HepG2 (cell line): ENCODE measurements around the gene PASK. TPM values are rescaled to one million over a fixed set of nuclear protein-coding genes. Genes with fewer than 3 reads are reported as not detected.
A peak's percentile ranks its signal among the peaks of the same experiment; 100 is the strongest.

Experiments
- ATAC-seq: fragments of 200-7000 bp; cut with Tn5 transposase; 3 replicates; pipeline ENCODE4 v1.9.1; 2020; ENCODE audit warnings: mild to moderate bottlenecking, moderate library complexity
- BruUV-seq: library from RNA; stranded (reverse); fragments of 400-500 nt; replicated peaks from 2 replicates; lab custom pipeline; 2021; lab: Mats Ljungman, UMichigan
- CTCF ChIA-PET: fragments of 300-600 bp; formaldehyde crosslinking; extraction: SDS; loops from one replicate; lab custom pipeline; 2021; ENCODE audit warnings: low total read pairs, inconsistent platforms, low intra/inter-chr PET ratio; lab: Yijun Ruan, JAX
- POLR2A ChIA-PET: fragments of 350-600 bp; sonication (Branson Sonifier 250); formaldehyde crosslinking; loops from one replicate; lab custom pipeline; 2020; ENCODE audit warnings: antibody characterized with exemption, inconsistent platforms; lab: Yijun Ruan, JAX
- DNase-seq: peaks from one replicate; pipeline ENCODE4 v3.0.0-alpha.2; 2015; ENCODE audit warnings: low spot score
- FAIRE-seq: peaks from 3 replicates; lab custom pipeline; 2011; peaks lifted over from hg19 to GRCh38; lab: Jason Lieb, UNC
- H2AFZ ChIP-seq: one replicate; pipeline ENCODE4 v1.6.1; 2011; ENCODE audit warnings: low read length, inconsistent platforms
- H3K27ac ChIP-seq: fragments of 300-600 bp; 3 replicates; pipeline ENCODE4 v1.8.0; 2011; ENCODE audit warnings: mixed run types, mild to moderate bottlenecking, mixed read lengths, low read length, inconsistent platforms; ENCODE audit not compliant: insufficient read depth; ENCODE audit errors: extremely low read length
- H3K27me3 ChIP-seq, 2 experiments: fragments of 200-600 bp in 1 of 2; 2 replicates in 1 of 2; 3 replicates in 1 of 2; pipeline versions ENCODE4 v1.6.0 to v1.8.0; 2011; ENCODE audit warnings: low read length in 2 of 2, mild to moderate bottlenecking in 2 of 2, moderate library complexity in 2 of 2, inconsistent platforms in 1 of 2; ENCODE audit not compliant: insufficient read depth in 2 of 2, control insufficient read depth in 1 of 2
- H3K36me3 ChIP-seq, 2 experiments: fragments of 200-600 bp in 1 of 2; replicated peaks in 1 of 2; 2 replicates in 1 of 2; 3 replicates in 1 of 2; pipeline versions ENCODE4 v1.5.1 to v1.8.0; 2011; ENCODE audit warnings: low read length in 2 of 2, inconsistent platforms in 1 of 2; ENCODE audit not compliant: insufficient read depth in 2 of 2, control insufficient read depth in 1 of 2
- H3K4me1 ChIP-seq: 2 replicates; pipeline ENCODE4 v1.5.1; 2012; ENCODE audit warnings: low read length, inconsistent platforms; ENCODE audit not compliant: insufficient read depth
- H3K4me2 ChIP-seq: 2 replicates; pipeline ENCODE4 v1.6.0; 2011; ENCODE audit warnings: low read depth, low read length, inconsistent platforms
- H3K4me3 ChIP-seq, 3 experiments: fragments of 200-600 bp in 1 of 3; sonication (generic), shearing (Covaris generic) in 1 of 3; replicated peaks in 1 of 3; 2 replicates each; pipeline ENCODE4 v1.5.1; 2011 to 2016; ENCODE audit warnings: low read length in 3 of 3, inconsistent platforms in 2 of 3, low read depth in 2 of 3, mild to moderate bottlenecking in 2 of 3, control low read depth in 1 of 3, mixed read lengths in 1 of 3; ENCODE audit not compliant: insufficient read depth in 1 of 3
- H3K79me2 ChIP-seq: one replicate; pipeline ENCODE4 v1.6.1; 2011; ENCODE audit warnings: low read length, inconsistent platforms; ENCODE audit not compliant: insufficient read depth
- H3K9ac ChIP-seq: 2 replicates; pipeline ENCODE4 v1.6.0; 2011; ENCODE audit warnings: mild to moderate bottlenecking, low read depth, low read length, inconsistent platforms; ENCODE audit not compliant: insufficient read depth
- H3K9me3 ChIP-seq: 2 replicates; pipeline ENCODE4 v1.5.1; 2012; ENCODE audit warnings: mild to moderate bottlenecking, low read length
- H4K20me1 ChIP-seq: 2 replicates; pipeline ENCODE4 v1.6.0; 2011; ENCODE audit warnings: inconsistent platforms, mild to moderate bottlenecking, low read length, moderate library complexity; ENCODE audit not compliant: insufficient read depth
- CBX1 ChIP-seq: IDR thresholded peaks from one replicate; pipeline ENCODE4 v1.6.1; 2016; ENCODE audit warnings: antibody characterized with exemption, low read depth
- CEBPB ChIP-seq: IDR thresholded peaks from 2 replicates; pipeline ENCODE4 v1.6.1; 2011; ENCODE audit warnings: low read depth, low read length, improper control_type of control experiment, borderline replicate concordance
- DNMT3B ChIP-seq: conservative IDR thresholded peaks from 2 replicates; pipeline ENCODE4 v1.6.1; 2016; ENCODE audit warnings: missing biosample characterization, control low read depth
- GFI1 ChIP-seq: sonication (generic); formaldehyde crosslinking; IDR thresholded peaks from 2 replicates; pipeline ENCODE4 v1.5.0; 2020; ENCODE audit warnings: missing genetic modification reagents, mild to moderate bottlenecking, borderline replicate concordance
- MAFF ChIP-seq: IDR thresholded peaks from 2 replicates; pipeline ENCODE4 v1.6.1; 2011; ENCODE audit warnings: low read depth, low read length, improper control_type of control experiment
- MBD4 ChIP-seq: IDR thresholded peaks from 2 replicates; pipeline ENCODE4 v1.6.1; 2012; ENCODE audit warnings: low read length, inconsistent platforms, borderline replicate concordance
- MEIS2 ChIP-seq: sonication (generic); formaldehyde crosslinking; IDR thresholded peaks from 2 replicates; pipeline ENCODE4 v1.9.0; 2021; ENCODE audit warnings: mild to moderate bottlenecking, missing genetic modification reagents
- POLR2AphosphoS5 ChIP-seq: IDR thresholded peaks from 2 replicates; pipeline ENCODE4 v1.6.1; 2012; ENCODE audit warnings: low read depth, low read length
- TARDBP ChIP-seq: sonication (generic); formaldehyde crosslinking; IDR thresholded peaks from 2 replicates; pipeline ENCODE4 v1.8.0; 2022; ENCODE audit warnings: mild to moderate bottlenecking, missing genetic modification reagents
- ZC3H4 ChIP-seq: sonication (generic); formaldehyde crosslinking; IDR thresholded peaks from 2 replicates; pipeline ENCODE4 v1.4.0; 2020; ENCODE audit warnings: missing genetic modification reagents, borderline replicate concordance
- ZHX2 ChIP-seq, 2 experiments: sonication (generic) in 1 of 2; formaldehyde crosslinking in 1 of 2; IDR thresholded peaks; 2 replicates each; pipeline versions ENCODE4 v1.6.1 to v1.9.0; 2014 to 2022; ENCODE audit warnings: antibody characterized with exemption in 1 of 2, borderline replicate concordance in 1 of 2, inconsistent platforms in 1 of 2, low read depth in 1 of 2, missing genetic modification reagents in 1 of 2
- ZMAT3 ChIP-seq: sonication (generic); formaldehyde crosslinking; conservative IDR thresholded peaks from 2 replicates; pipeline ENCODE4 v1.7.0; 2021; ENCODE audit warnings: missing genetic modification reagents
- ZNF264 ChIP-seq: sonication (generic); formaldehyde crosslinking; IDR thresholded peaks from 2 replicates; pipeline ENCODE4 v1.4.0; 2020; ENCODE audit warnings: missing genetic modification reagents
- ZNF276 ChIP-seq: sonication (generic); formaldehyde crosslinking; IDR thresholded peaks from 2 replicates; pipeline ENCODE4 v1.4.0; 2020; ENCODE audit warnings: mild to moderate bottlenecking, low read depth, missing genetic modification reagents
- ZNF614 ChIP-seq: IDR thresholded peaks from 2 replicates; pipeline ENCODE4 v1.6.1; 2018; ENCODE audit warnings: missing biosample characterization, missing genetic modification reagents, inconsistent platforms, borderline replicate concordance
- ZNF652 ChIP-seq: IDR thresholded peaks from 2 replicates; pipeline ENCODE4 v1.6.1; 2016; ENCODE audit warnings: low read depth, borderline replicate concordance
- ZNF782 ChIP-seq: sonication (generic); formaldehyde crosslinking; IDR thresholded peaks from 2 replicates; pipeline ENCODE4 v1.4.0; 2020; ENCODE audit warnings: missing genetic modification reagents, mild to moderate bottlenecking, borderline replicate concordance
- WGBS: methylation state at CpG from one replicate; pipeline ENCODE4 v1.1.6; 2017; ENCODE audit warnings: low lambda C conversion rate; 5-methylcytosine and 5-hydroxymethylcytosine counted together
- in situ Hi-C: cut with HindIII; loops from 2 replicates; pipeline ENCODE4 v1.10.0; 2017; ENCODE audit warnings: low pct_unique_long_range_greater_than_20kb; ENCODE audit not compliant: extremely low pct_ligation_motif_present
- intact Hi-C: fragments of 100-400 bp; cut with micrococcal nuclease; formaldehyde crosslinking; loops from one replicate; pipeline ENCODE4 v1.10.0; 2022; ENCODE audit not compliant: unreplicated experiment
- polyA plus RNA-seq, 8 experiments: library from polyadenylated mRNA; depleted of rRNA in 3 of 8; stranded (reverse) in 7 of 8; unstranded in 1 of 8; fragments of >200 nt; fragmentation: Illumina TruSeq in 4 of 8; extraction: Trizol in 4 of 8; gene quantifications; 2 replicates each; pipeline versions ENCODE4 v1.2.1 to v1.2.3, GENCODE V29; 2011 to 2016; ENCODE audit warnings: low read depth in 4 of 8, missing spikeins in 1 of 8, mixed read lengths in 1 of 8; ENCODE audit not compliant: insufficient read depth in 1 of 8
- total RNA-seq, 5 experiments: library from RNA; depleted of rRNA; stranded (reverse); fragments of >200 nt; fragmentation: Illumina TruSeq; extraction: Trizol; gene quantifications; 2 replicates each; pipeline ENCODE4 v1.2.3, GENCODE V29; 2016; ENCODE audit warnings: low read depth in 1 of 5

The PASK gene
- total and polyA plus RNA-seq, 2 of the 13 experiments (the other 11 are each of a cell fraction or from before 2014, with no cell fraction given) = 6.9 to 17.0 TPM

GRCh38 chr2:241102239-241102803 lies 47.0 kb downstream of the PASK start, which contains the start of gene MTERF4:
TSS of gene MTERF4 (minus strand) at chr2:241102287. CDS start at chr2:241102273, 14 bp downstream.
- intact Hi-C loops (loop anchor here (2.0 kb wide), 1 partner anchor 46 kb away; the partner anchor contains the start of gene PASK), in situ Hi-C loops (no loop called here)
- no peaks in the 10 kb centered on the region for H4K20me1 ChIP-seq
- peaks cover 8 to 23% of the 10 kb centered on the region in 2 experiments for H3K36me3 ChIP-seq
- peak within 1 kb of the TSS; percentile 96 for H3K9ac ChIP-seq
- BruUV-seq = TSS peak; percentile 96
- DNase-seq (peak; percentile 86), FAIRE-seq (peak; percentile 63), ATAC-seq (peak; percentile 99)
- H3K79me2 ChIP-seq = peaks cover 48% of the 10 kb centered on the region
- peaks cover 35% of the 10 kb centered on the region for H3K4me1 ChIP-seq
- H3K27ac ChIP-seq = peak within 1 kb of the TSS; percentile 90
- POLR2A ChIA-PET = interaction anchor here (1.0 to 4.5 kb wide), 10 partner anchors 9 to 245 kb away, joined by 3 to 37 read pairs (median 5); partner anchors contain the start of genes PASK and PPP1R7
- H3K4me3 ChIP-seq = peak within 1 kb of the TSS; percentile 75 to 96 (median 96)
- H3K4me2 ChIP-seq = peak within 1 kb of the TSS; percentile 90
- no peaks in the 10 kb centered on the region for H3K9me3 ChIP-seq
- CTCF ChIA-PET = no interaction called here
- H3K27me3 ChIP-seq = no peaks in the 10 kb centered on the region; a peak in 1 of 5 replicates
- 2% methylated on average over 35 of the region's 56 CpGs for WGBS
- H2AFZ ChIP-seq = peak within 1 kb of the TSS; percentile 83
- TF ChIP-seq POLR2AphosphoS5 (peak; percentile 89), ZNF614 (peak; percentile 99), ZNF652 (peak; percentile 60), CBX1 (peak; percentile 99), ZHX2 (IDR thresholded peaks at IDR 0.05; ENCODE audit: low read depth) (peak; percentile 100), ZHX2 (CRISPR knock-in tag; IDR thresholded peaks at IDR 0.05; ENCODE audit: borderline replicate concordance) (peak; percentile 90; the same call in 1 of the 2 replicates), MEIS2 (CRISPR knock-in tag) (peak; percentile 92), ZNF276 (CRISPR knock-in tag) (0 out of 2 replicates have a peak, but pooled peaks have one; percentile 89), MBD4 (no peak), MAFF (no peak), ZNF782 (CRISPR knock-in tag) (peak; percentile 93), ZNF264 (peak; percentile 95), ZMAT3 (peak; percentile 99), CEBPB (no peak), TARDBP (CRISPR knock-in tag) (peak; percentile 99), DNMT3B (peak; percentile 71; the same call in 1 of the 2 replicates), GFI1 (peak; percentile 85), ZC3H4 (CRISPR knock-in tag) (peak; percentile 71; the same call in 1 of the 2 replicates)
